Measurements from ENCODE around the gene ATP4A. TPM values are rescaled to one million over a fixed set of nuclear protein-coding genes. Genes with fewer than 3 reads are reported as not detected.
"Not testable (repeated sequence)": the region's sequence is repeated elsewhere in the genome, so short reads cannot be mapped to it uniquely, and the experiment has no call there.

The ATP4A gene
- total RNA-seq, 1 donor from 2014 or later, result not detected

GRCh38 chr19:35607661-35608060 lies 44.2 kb upstream of the ATP4A start:
- Histone ChIP-seq H3K79me2 (ENCODE audit: insufficient read depth, low read length) (no peaks in the 10 kb centered on the region), H3K27me3 (ENCODE audit: insufficient read depth, low read length) (peaks cover 2% of the 10 kb centered on the region), H3K4me2 (ENCODE audit: low read length) (no peak overlapping the region), H3K4me3 (ENCODE audit: insufficient read depth, low read depth, low read length) (no peak overlapping the region), H3K9me3 (ENCODE audit: insufficient read depth, low read depth, low read length) (peaks cover 3% of the 10 kb centered on the region), H4K20me1 (ENCODE audit: insufficient read depth, low read length) (no peaks in the 10 kb centered on the region), H3K9ac (ENCODE audit: low read length) (no peak overlapping the region), H3K36me3 (ENCODE audit: insufficient read depth, low read length) (no peaks in the 10 kb centered on the region), H3K27ac (ENCODE audit: low read depth, low read length) (no peak overlapping the region), H2AFZ (ENCODE audit: low read depth, low read length) (no peak overlapping the region), H3K4me1 (ENCODE audit: insufficient read depth, low read length) (no peaks in the 10 kb centered on the region)
- Mint-ChIP-seq H3K27ac (ENCODE audit: unreplicated experiment) (no peak overlapping the region), H3K36me3 (ENCODE audit: low read depth, unreplicated experiment) (peaks cover 5% of the 10 kb centered on the region), H3K27me3 (ENCODE audit: low read depth, unreplicated experiment) (peaks cover 17% of the 10 kb centered on the region), H3K4me3 (ENCODE audit: unreplicated experiment) (no peak overlapping the region), H3K9me3 (ENCODE audit: unreplicated experiment) (peaks cover 25% of the 10 kb centered on the region), H3K4me1 (ENCODE audit: low read depth, unreplicated experiment) (peaks cover 7% of the 10 kb centered on the region)
- DNase-seq (ENCODE audit: low read depth) (no peak), FAIRE-seq (no peak)
- no peak for TF ChIP-seq EZH2 (IDR thresholded peaks at IDR 0.05; ENCODE audit: insufficient read depth, low read length)

DNA sequence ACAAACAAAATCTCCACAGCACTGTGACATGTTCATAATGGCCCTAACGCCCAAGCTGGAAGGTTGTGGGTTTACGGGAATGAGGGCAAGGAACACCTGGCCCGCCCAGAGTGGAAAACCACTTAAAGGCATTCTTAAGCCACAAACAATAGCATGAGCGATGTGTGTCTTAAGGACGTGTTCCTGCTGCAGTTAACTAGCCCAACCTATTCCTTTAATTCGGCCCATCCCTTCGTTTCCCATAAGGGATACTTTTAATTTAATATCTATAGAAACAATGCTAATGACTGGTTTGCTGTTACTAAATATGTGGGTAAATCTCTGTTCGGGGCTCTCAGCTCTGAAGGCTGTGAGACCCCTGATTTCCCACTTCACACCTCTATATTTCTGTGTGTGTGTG lies 43.7 kb upstream of the ATP4A start:
- H3K4me3 ChIP-seq (ENCODE audit: insufficient read depth, low read depth, low read length); H3K9me3 ChIP-seq (ENCODE audit: insufficient read depth, low read depth, low read length); H3K27me3 ChIP-seq (ENCODE audit: insufficient read depth, low read length); H3K79me2 ChIP-seq (ENCODE audit: insufficient read depth, low read length); H3K9ac ChIP-seq (ENCODE audit: low read length); FAIRE-seq; DNase-seq (ENCODE audit: low read depth); H3K36me3 ChIP-seq (ENCODE audit: insufficient read depth, low read length); H3K4me3 Mint-ChIP-seq (ENCODE audit: unreplicated experiment); H3K27ac Mint-ChIP-seq (ENCODE audit: unreplicated experiment); H3K27ac ChIP-seq (ENCODE audit: low read depth, low read length); H2AFZ ChIP-seq (ENCODE audit: low read depth, low read length); H3K36me3 Mint-ChIP-seq (ENCODE audit: low read depth, unreplicated experiment); H3K4me1 Mint-ChIP-seq (ENCODE audit: low read depth, unreplicated experiment); H3K4me2 ChIP-seq (ENCODE audit: low read length); H3K4me1 ChIP-seq (ENCODE audit: insufficient read depth, low read length); H4K20me1 ChIP-seq (ENCODE audit: insufficient read depth, low read length): not testable (repeated sequence)
- Mint-ChIP-seq H3K27me3 (ENCODE audit: low read depth, unreplicated experiment) (peaks cover 22% of the 10 kb centered on the region), H3K9me3 (ENCODE audit: unreplicated experiment) (peaks cover 30% of the 10 kb centered on the region)

DNA sequence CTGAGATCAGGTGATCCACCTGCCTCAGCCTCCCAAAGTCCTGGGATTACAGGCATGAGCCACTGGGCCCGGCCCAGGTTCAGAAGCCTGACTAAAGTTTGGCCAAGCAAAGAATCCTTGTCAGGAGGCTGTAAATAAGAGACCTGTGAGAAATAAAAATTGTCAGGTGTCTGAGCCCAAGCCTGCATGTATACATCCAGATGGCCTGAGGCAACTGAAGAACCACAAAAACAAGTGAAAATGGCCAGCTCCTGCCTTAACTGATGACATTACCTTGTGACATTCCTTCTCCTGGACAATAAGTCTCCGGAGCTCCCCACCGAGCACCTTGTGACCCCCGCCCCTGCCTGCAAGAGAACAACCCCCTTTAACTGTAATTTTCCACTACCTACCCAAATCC lies 41.0 kb upstream of the ATP4A start:
- not testable (repeated sequence) for H3K36me3 Mint-ChIP-seq (ENCODE audit: low read depth, unreplicated experiment); H3K4me2 ChIP-seq (ENCODE audit: low read length); H4K20me1 ChIP-seq (ENCODE audit: insufficient read depth, low read length); H3K27ac ChIP-seq (ENCODE audit: low read depth, low read length); H3K27me3 ChIP-seq (ENCODE audit: insufficient read depth, low read length); H3K9me3 ChIP-seq (ENCODE audit: insufficient read depth, low read depth, low read length); H3K79me2 ChIP-seq (ENCODE audit: insufficient read depth, low read length); DNase-seq (ENCODE audit: low read depth); H3K36me3 ChIP-seq (ENCODE audit: insufficient read depth, low read length); H3K4me3 Mint-ChIP-seq (ENCODE audit: unreplicated experiment); H3K4me3 ChIP-seq (ENCODE audit: insufficient read depth, low read depth, low read length); H3K9ac ChIP-seq (ENCODE audit: low read length); H2AFZ ChIP-seq (ENCODE audit: low read depth, low read length); H3K4me1 ChIP-seq (ENCODE audit: insufficient read depth, low read length); H3K4me1 Mint-ChIP-seq (ENCODE audit: low read depth, unreplicated experiment); FAIRE-seq
- Mint-ChIP-seq H3K27me3 (ENCODE audit: low read depth, unreplicated experiment) (peaks cover 25% of the 10 kb centered on the region), H3K27ac (ENCODE audit: unreplicated experiment) (peak overlapping the region; percentile 62), H3K9me3 (ENCODE audit: unreplicated experiment) (peaks cover 29% of the 10 kb centered on the region)

- peaks cover 14% of the 10 kb centered on the region for H3K9me3 Mint-ChIP-seq (ENCODE audit: unreplicated experiment)
- Histone ChIP-seq H3K79me2 (ENCODE audit: insufficient read depth, low read length) (no peaks in the 10 kb centered on the region), H3K27ac (ENCODE audit: low read depth, low read length) (no peak overlapping the region), H3K9ac (ENCODE audit: low read length) (no peak overlapping the region), H3K36me3 (ENCODE audit: insufficient read depth, low read length) (no peaks in the 10 kb centered on the region), H3K4me1 (ENCODE audit: insufficient read depth, low read length) (no peaks in the 10 kb centered on the region), H3K9me3 (ENCODE audit: insufficient read depth, low read depth, low read length) (no peaks in the 10 kb centered on the region), H4K20me1 (ENCODE audit: insufficient read depth, low read length) (no peaks in the 10 kb centered on the region), H3K4me3 (ENCODE audit: insufficient read depth, low read depth, low read length) (no peak overlapping the region), H2AFZ (ENCODE audit: low read depth, low read length) (no peak overlapping the region), H3K4me2 (ENCODE audit: low read length) (no peak overlapping the region), H3K27me3 (ENCODE audit: insufficient read depth, low read length) (no peaks in the 10 kb centered on the region)
- DNase-seq (ENCODE audit: low read depth) (no peak), FAIRE-seq (no peak)
- peaks cover 22% of the 10 kb centered on the region for H3K27me3 Mint-ChIP-seq (ENCODE audit: low read depth, unreplicated experiment)
- no peak overlapping the region for H3K27ac Mint-ChIP-seq (ENCODE audit: unreplicated experiment)
- H3K4me3 Mint-ChIP-seq (ENCODE audit: unreplicated experiment), result no peak overlapping the region
- H3K36me3 Mint-ChIP-seq (ENCODE audit: low read depth, unreplicated experiment), result peaks cover 2% of the 10 kb centered on the region
- H3K4me1 Mint-ChIP-seq (ENCODE audit: low read depth, unreplicated experiment), result peaks cover 7% of the 10 kb centered on the region
- no peak for TF ChIP-seq EZH2 (IDR thresholded peaks at IDR 0.05; ENCODE audit: insufficient read depth, low read length)
- TF ChIP-seq, protein P1, sequence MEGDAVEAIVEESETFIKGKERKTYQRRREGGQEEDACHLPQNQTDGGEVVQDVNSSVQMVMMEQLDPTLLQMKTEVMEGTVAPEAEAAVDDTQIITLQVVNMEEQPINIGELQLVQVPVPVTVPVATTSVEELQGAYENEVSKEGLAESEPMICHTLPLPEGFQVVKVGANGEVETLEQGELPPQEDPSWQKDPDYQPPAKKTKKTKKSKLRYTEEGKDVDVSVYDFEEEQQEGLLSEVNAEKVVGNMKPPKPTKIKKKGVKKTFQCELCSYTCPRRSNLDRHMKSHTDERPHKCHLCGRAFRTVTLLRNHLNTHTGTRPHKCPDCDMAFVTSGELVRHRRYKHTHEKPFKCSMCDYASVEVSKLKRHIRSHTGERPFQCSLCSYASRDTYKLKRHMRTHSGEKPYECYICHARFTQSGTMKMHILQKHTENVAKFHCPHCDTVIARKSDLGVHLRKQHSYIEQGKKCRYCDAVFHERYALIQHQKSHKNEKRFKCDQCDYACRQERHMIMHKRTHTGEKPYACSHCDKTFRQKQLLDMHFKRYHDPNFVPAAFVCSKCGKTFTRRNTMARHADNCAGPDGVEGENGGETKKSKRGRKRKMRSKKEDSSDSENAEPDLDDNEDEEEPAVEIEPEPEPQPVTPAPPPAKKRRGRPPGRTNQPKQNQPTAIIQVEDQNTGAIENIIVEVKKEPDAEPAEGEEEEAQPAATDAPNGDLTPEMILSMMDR (IDR thresholded peaks at IDR 0.05; ENCODE audit: insufficient read depth, low read depth, low read length), result no peak
Observed at GRCh38 chr19:35601971-35602370, 38.5 kb upstream of the ATP4A start.
